ENCODE results near the gene WDR70. TPM values are rescaled to one million over a fixed set of nuclear protein-coding genes. Genes with fewer than 3 reads are reported as not detected.

Gene WDR70
- total RNA-seq, 1 donor from 2014 or later: 31.3 TPM

- no peak for FAIRE-seq
- peaks cover 11% of the 10 kb centered on the region for H3K36me3 Mint-ChIP-seq (ENCODE audit: low read depth, unreplicated experiment)
- H2AFZ ChIP-seq (ENCODE audit: low read depth, low read length): no peak overlapping the region
Measured at GRCh38 chr5:37506241-37506640, 127.1 kb downstream of the WDR70 start.

GRCh38 chr5:37506722-37507121 lies 127.6 kb downstream of the WDR70 start:
- FAIRE-seq: no peak
- peaks cover 11% of the 10 kb centered on the region for H3K36me3 Mint-ChIP-seq (ENCODE audit: low read depth, unreplicated experiment)
- Histone ChIP-seq H3K9ac (ENCODE audit: low read length) (no peak overlapping the region), H3K27ac (ENCODE audit: low read depth, low read length) (no peak overlapping the region), H3K36me3 (ENCODE audit: insufficient read depth, low read length) (no peaks in the 10 kb centered on the region), H3K4me3 (ENCODE audit: insufficient read depth, low read depth, low read length) (no peak overlapping the region), H3K4me1 (ENCODE audit: insufficient read depth, low read length) (no peaks in the 10 kb centered on the region), H4K20me1 (ENCODE audit: insufficient read depth, low read length) (peaks cover 10% of the 10 kb centered on the region), H3K9me3 (ENCODE audit: insufficient read depth, low read depth, low read length) (no peaks in the 10 kb centered on the region), H3K27me3 (ENCODE audit: insufficient read depth, low read length) (no peaks in the 10 kb centered on the region), H2AFZ (ENCODE audit: low read depth, low read length) (no peak overlapping the region), H3K4me2 (ENCODE audit: low read length) (no peak overlapping the region), H3K79me2 (ENCODE audit: insufficient read depth, low read length) (peaks cover 11% of the 10 kb centered on the region)
- H3K4me3 Mint-ChIP-seq (ENCODE audit: unreplicated experiment): no peak overlapping the region
- no peak for DNase-seq (ENCODE audit: low read depth)
- peaks cover 6% of the 10 kb centered on the region for H3K9me3 Mint-ChIP-seq (ENCODE audit: unreplicated experiment)
- no peaks in the 10 kb centered on the region for H3K4me1 Mint-ChIP-seq (ENCODE audit: low read depth, unreplicated experiment)
- H3K27me3 Mint-ChIP-seq (ENCODE audit: low read depth, unreplicated experiment): no peaks in the 10 kb centered on the region
- TF ChIP-seq, protein P1, sequence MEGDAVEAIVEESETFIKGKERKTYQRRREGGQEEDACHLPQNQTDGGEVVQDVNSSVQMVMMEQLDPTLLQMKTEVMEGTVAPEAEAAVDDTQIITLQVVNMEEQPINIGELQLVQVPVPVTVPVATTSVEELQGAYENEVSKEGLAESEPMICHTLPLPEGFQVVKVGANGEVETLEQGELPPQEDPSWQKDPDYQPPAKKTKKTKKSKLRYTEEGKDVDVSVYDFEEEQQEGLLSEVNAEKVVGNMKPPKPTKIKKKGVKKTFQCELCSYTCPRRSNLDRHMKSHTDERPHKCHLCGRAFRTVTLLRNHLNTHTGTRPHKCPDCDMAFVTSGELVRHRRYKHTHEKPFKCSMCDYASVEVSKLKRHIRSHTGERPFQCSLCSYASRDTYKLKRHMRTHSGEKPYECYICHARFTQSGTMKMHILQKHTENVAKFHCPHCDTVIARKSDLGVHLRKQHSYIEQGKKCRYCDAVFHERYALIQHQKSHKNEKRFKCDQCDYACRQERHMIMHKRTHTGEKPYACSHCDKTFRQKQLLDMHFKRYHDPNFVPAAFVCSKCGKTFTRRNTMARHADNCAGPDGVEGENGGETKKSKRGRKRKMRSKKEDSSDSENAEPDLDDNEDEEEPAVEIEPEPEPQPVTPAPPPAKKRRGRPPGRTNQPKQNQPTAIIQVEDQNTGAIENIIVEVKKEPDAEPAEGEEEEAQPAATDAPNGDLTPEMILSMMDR (IDR thresholded peaks at IDR 0.05; ENCODE audit: insufficient read depth, low read depth, low read length): no peak
- TF ChIP-seq EZH2 (IDR thresholded peaks at IDR 0.05; ENCODE audit: insufficient read depth, low read length): no peak
- H3K27ac Mint-ChIP-seq (ENCODE audit: unreplicated experiment): no peak overlapping the region

More at GRCh38 chr5:37506241-37506640, 127.1 kb downstream of the WDR70 start:
- H3K27ac ChIP-seq (ENCODE audit: low read depth, low read length): no peak overlapping the region
- TF ChIP-seq EZH2 (IDR thresholded peaks at IDR 0.05; ENCODE audit: insufficient read depth, low read length): no peak
- TF ChIP-seq, protein P1 (IDR thresholded peaks at IDR 0.05; ENCODE audit: insufficient read depth, low read depth, low read length): no peak
- no peaks in the 10 kb centered on the region for H3K4me1 ChIP-seq (ENCODE audit: insufficient read depth, low read length)
- no peaks in the 10 kb centered on the region for H3K36me3 ChIP-seq (ENCODE audit: insufficient read depth, low read length)
- H3K9ac ChIP-seq (ENCODE audit: low read length): no peak overlapping the region
- no peaks in the 10 kb centered on the region for H3K27me3 Mint-ChIP-seq (ENCODE audit: low read depth, unreplicated experiment)
- peaks cover 14% of the 10 kb centered on the region for H3K79me2 ChIP-seq (ENCODE audit: insufficient read depth, low read length)
- H3K9me3 ChIP-seq (ENCODE audit: insufficient read depth, low read depth, low read length): no peaks in the 10 kb centered on the region
- H3K4me3 ChIP-seq (ENCODE audit: insufficient read depth, low read depth, low read length): no peak overlapping the region
- peaks cover 6% of the 10 kb centered on the region for H3K9me3 Mint-ChIP-seq (ENCODE audit: unreplicated experiment)
- H3K4me2 ChIP-seq (ENCODE audit: low read length): no peak overlapping the region
- peaks cover 2% of the 10 kb centered on the region for H3K4me1 Mint-ChIP-seq (ENCODE audit: low read depth, unreplicated experiment)
- peaks cover 10% of the 10 kb centered on the region for H4K20me1 ChIP-seq (ENCODE audit: insufficient read depth, low read length)
- no peak overlapping the region for H3K4me3 Mint-ChIP-seq (ENCODE audit: unreplicated experiment)
- no peaks in the 10 kb centered on the region for H3K27me3 ChIP-seq (ENCODE audit: insufficient read depth, low read length)
- H3K27ac Mint-ChIP-seq (ENCODE audit: unreplicated experiment): no peak overlapping the region
- no peak for DNase-seq (ENCODE audit: low read depth)

- no peak for TF ChIP-seq EZH2 (IDR thresholded peaks at IDR 0.05; ENCODE audit: insufficient read depth, low read length)
- TF ChIP-seq, protein P1 (IDR thresholded peaks at IDR 0.05; ENCODE audit: insufficient read depth, low read depth, low read length): no peak
- Histone ChIP-seq H3K27ac (ENCODE audit: low read depth, low read length) (no peak overlapping the region), H4K20me1 (ENCODE audit: insufficient read depth, low read length) (peaks cover under 1% of the 10 kb centered on the region), H3K9ac (ENCODE audit: low read length) (no peak overlapping the region), H3K36me3 (ENCODE audit: insufficient read depth, low read length) (no peaks in the 10 kb centered on the region), H3K4me1 (ENCODE audit: insufficient read depth, low read length) (no peaks in the 10 kb centered on the region), H3K9me3 (ENCODE audit: insufficient read depth, low read depth, low read length) (no peaks in the 10 kb centered on the region), H3K4me3 (ENCODE audit: insufficient read depth, low read depth, low read length) (no peak overlapping the region), H3K27me3 (ENCODE audit: insufficient read depth, low read length) (no peaks in the 10 kb centered on the region), H3K4me2 (ENCODE audit: low read length) (no peak overlapping the region), H2AFZ (ENCODE audit: low read depth, low read length) (no peak overlapping the region), H3K79me2 (ENCODE audit: insufficient read depth, low read length) (no peaks in the 10 kb centered on the region)
- Mint-ChIP-seq H3K36me3 (ENCODE audit: low read depth, unreplicated experiment) (peaks cover 9% of the 10 kb centered on the region), H3K27ac (ENCODE audit: unreplicated experiment) (no peak overlapping the region), H3K4me1 (ENCODE audit: low read depth, unreplicated experiment) (no peaks in the 10 kb centered on the region), H3K4me3 (ENCODE audit: unreplicated experiment) (no peak overlapping the region), H3K9me3 (ENCODE audit: unreplicated experiment) (peaks cover 1% of the 10 kb centered on the region), H3K27me3 (ENCODE audit: low read depth, unreplicated experiment) (no peaks in the 10 kb centered on the region)
- no peak for FAIRE-seq
- DNase-seq (ENCODE audit: low read depth): no peak
Measured at GRCh38 chr5:37511646-37512045, 132.5 kb downstream of the WDR70 start.

All from astrocyte (in vitro differentiated cells and primary cell).